Large intestine (tissue), 3 donors: ENCODE results near the gene CD86. TPM values are rescaled to one million over a fixed set of nuclear protein-coding genes. Genes with fewer than 3 reads are reported as not detected.

Experiments used
- DNase-seq, 2 donors: peaks; one replicate each; pipeline versions ENCODE4 v3.0.0 to v3.0.0-alpha.2; 2013
- H3K27ac ChIP-seq: one replicate; pipeline ENCODE4 v1.5.1; 2013; ENCODE audit warnings: low read length
- H3K27me3 ChIP-seq: 2 replicates; pipeline ENCODE4 v1.6.1; 2013; ENCODE audit warnings: low read length; ENCODE audit not compliant: control insufficient read depth, insufficient read depth
- H3K36me3 ChIP-seq: 2 replicates; pipeline ENCODE4 v1.6.1; 2013; ENCODE audit warnings: low read length; ENCODE audit not compliant: control insufficient read depth, insufficient read depth
- H3K4me1 ChIP-seq: one replicate; pipeline ENCODE4 v1.6.1; 2013; ENCODE audit warnings: low read length; ENCODE audit not compliant: control insufficient read depth, insufficient read depth
- H3K4me3 ChIP-seq: one replicate; pipeline ENCODE4 v1.5.1; 2013; ENCODE audit warnings: low read length
- H3K9me3 ChIP-seq: one replicate; pipeline ENCODE4 v1.6.1; 2013; ENCODE audit warnings: mild to moderate bottlenecking, low read depth, low read length, moderate library complexity; ENCODE audit not compliant: control insufficient read depth
- WGBS: methylation state at CpG from one replicate; pipeline ENCODE4 v1.1.5; 2013; ENCODE audit warnings: low lambda C conversion rate; ENCODE audit not compliant: insufficient coverage; 5-methylcytosine and 5-hydroxymethylcytosine counted together
- polyA plus RNA-seq: library from polyadenylated mRNA; unstranded; fragments of 120-200 nt; gene quantifications from one replicate; pipeline ENCODE4 v1.2.1, GENCODE V29; 2013

CD86 gene
- polyA plus RNA-seq, 1 donor, result 3.3 TPM

- Histone ChIP-seq H3K27ac (no peak overlapping the region), H3K9me3 (no peaks in the 10 kb centered on the region), H3K36me3 (no peaks in the 10 kb centered on the region), H3K27me3 (peaks cover 4% of the 10 kb centered on the region), H3K4me3 (no peak overlapping the region), H3K4me1 (peaks cover 6% of the 10 kb centered on the region)
- no CpG with 5 or more reads among the region's 4 CpGs for WGBS
- DNase-seq, result peak; percentile 12 to 35
Observed at GRCh38 chr3:122076491-122077292, 21.5 kb downstream of the CD86 start.

DNA sequence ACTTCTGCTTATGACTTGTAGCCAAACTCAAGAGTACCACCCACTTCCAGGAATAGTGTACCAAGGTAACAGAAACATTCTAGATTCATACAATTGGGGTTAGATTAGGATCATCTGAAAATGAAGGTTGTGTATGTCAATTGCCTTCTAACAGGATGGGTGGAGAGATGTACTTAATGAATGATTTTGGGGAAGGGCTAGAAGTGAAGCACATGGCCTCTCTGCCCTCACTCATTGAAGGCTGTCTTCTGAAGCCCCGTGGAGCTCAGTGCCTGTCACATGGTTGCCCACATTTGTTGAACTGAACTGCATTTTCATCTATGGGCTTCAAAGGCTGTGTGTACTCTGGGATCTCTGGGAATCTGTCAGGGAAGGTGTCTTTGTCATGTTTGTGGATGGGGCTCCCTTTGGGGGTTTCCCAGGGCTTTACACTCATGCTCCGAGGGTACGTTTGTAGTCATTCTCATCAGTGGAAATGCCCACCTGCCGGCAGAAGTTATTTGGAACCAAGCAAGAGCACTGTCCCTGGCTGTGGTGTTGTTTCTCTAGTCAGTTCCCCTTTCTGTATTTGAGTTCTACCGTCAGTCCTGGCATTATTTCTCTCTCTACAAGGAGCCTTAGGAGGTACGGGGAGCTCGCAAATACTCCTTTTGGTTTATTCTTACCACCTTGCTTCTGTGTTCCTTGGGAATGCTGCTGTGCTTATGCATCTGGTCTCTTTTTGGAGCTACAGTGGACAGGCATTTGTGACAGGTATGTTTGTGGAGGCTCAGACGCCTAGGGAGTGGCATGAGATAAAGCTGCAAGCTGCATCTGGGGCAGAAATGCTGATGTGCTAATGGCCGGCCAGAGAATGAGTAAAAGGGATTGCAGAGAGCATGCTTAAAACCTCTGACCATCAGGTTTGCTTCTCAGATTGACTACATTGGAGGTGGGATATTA, 22.4 kb downstream of the CD86 start:
- H3K27me3 ChIP-seq, result peaks cover 4% of the 10 kb centered on the region
- no peak for DNase-seq
- peaks cover 6% of the 10 kb centered on the region for H3K4me1 ChIP-seq
- no peaks in the 10 kb centered on the region for H3K9me3 ChIP-seq
- H3K27ac ChIP-seq, result no peak overlapping the region
- no peaks in the 10 kb centered on the region for H3K36me3 ChIP-seq
- WGBS, result 33% methylated on average over 1 of the region's 9 CpGs
- no peak overlapping the region for H3K4me3 ChIP-seq

- WGBS, result 90% methylated on average over 2 of the region's 8 CpGs
- Histone ChIP-seq H3K4me1 (peaks cover 6% of the 10 kb centered on the region), H3K36me3 (no peaks in the 10 kb centered on the region), H3K27ac (no peak overlapping the region), H3K9me3 (no peaks in the 10 kb centered on the region), H3K4me3 (no peak overlapping the region), H3K27me3 (peaks cover 4% of the 10 kb centered on the region)
- DNase-seq, result no peak
Observed at GRCh38 chr3:122078235-122078935, 23.2 kb downstream of the CD86 start.

DNA sequence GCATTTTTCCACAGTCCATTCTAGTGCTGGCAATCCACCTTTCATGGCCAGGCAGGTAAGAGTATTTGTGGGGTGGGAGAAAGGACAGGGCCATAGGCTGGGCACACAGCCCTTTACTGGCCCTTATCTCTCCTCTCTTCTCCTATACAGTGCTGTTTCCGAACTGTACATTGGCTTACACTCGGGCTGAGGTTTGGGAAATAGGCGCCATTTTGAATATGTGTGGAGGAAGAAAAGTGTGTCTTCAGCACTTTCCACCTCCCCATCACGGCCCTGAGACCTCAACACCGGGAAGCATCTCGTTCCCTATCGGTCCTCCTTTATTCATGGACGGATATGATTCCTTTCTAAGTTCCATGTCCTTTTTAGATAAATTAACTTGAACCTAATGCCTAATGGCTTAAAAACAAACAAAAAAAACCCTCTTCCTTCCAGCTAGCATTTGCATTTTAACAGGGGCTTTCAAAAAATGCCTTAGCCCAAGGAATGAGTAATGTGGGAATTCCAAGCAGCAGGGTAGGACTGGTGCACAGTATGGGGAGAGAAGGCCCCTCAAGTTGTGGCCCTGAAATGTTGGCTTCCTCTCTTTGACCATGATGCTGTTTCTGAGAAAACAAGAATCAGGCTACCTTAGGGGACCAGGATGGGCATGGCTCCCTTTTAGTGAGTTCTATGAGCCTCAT, 24.5 kb downstream of the CD86 start:
- H3K9me3 ChIP-seq, result no peaks in the 10 kb centered on the region
- peaks cover 6% of the 10 kb centered on the region for H3K4me1 ChIP-seq
- H3K36me3 ChIP-seq, result no peaks in the 10 kb centered on the region
- H3K27ac ChIP-seq, result no peak overlapping the region
- 100% methylated on average over 2 of the region's 8 CpGs for WGBS
- no peak overlapping the region for H3K4me3 ChIP-seq
- DNase-seq, result no peak
- peaks cover 4% of the 10 kb centered on the region for H3K27me3 ChIP-seq

- H3K27me3 ChIP-seq, result peaks cover 4% of the 10 kb centered on the region
- no peaks in the 10 kb centered on the region for H3K9me3 ChIP-seq
- no peak overlapping the region for H3K27ac ChIP-seq
- H3K36me3 ChIP-seq, result no peaks in the 10 kb centered on the region
- H3K4me3 ChIP-seq, result no peak overlapping the region
- 100% methylated on average over 4 of the region's 9 CpGs for WGBS
- no peak for DNase-seq
- H3K4me1 ChIP-seq, result peaks cover 6% of the 10 kb centered on the region
Observed at GRCh38 chr3:122080207-122080587, 25.0 kb downstream of the CD86 start.

DNA sequence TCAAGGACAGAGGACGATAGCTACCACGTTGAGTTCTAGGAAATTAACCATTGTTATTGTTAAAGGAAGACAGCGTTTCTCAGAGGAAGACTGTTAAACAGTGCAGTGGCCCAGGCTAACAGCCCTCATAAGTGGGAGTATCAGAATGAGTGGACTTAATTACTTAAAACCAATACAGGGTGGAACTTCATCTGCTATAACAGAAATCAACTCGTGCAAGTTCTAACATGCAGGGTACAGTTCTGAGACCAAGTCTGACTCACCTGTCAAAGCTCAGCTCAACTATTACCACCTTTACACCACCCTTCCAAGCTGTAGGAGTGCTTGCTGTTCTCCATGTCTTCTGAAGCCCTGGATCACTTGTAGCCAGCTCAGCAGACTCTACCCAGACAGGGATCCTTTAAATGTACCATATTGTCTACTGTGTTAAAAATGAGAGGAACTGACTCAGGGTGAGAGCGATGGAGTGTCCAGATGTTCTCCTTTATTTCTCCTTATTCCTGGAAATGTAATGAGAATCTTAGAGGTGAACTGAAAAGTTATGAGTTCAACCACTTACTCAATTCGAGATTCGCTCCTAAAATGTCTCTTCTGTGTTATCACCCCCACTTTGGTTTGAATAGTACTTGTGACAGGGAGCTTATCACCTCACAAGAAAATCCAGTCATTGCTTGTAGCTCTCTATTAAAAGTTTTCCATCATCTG, 26.5 kb downstream of the CD86 start:
- H3K27ac ChIP-seq, result no peak overlapping the region
- peaks cover 4% of the 10 kb centered on the region for H3K27me3 ChIP-seq
- peaks cover 6% of the 10 kb centered on the region for H3K4me1 ChIP-seq
- H3K36me3 ChIP-seq, result no peaks in the 10 kb centered on the region
- no peaks in the 10 kb centered on the region for H3K9me3 ChIP-seq
- WGBS, result 31% methylated on average over 3 of the region's 7 CpGs
- H3K4me3 ChIP-seq, result no peak overlapping the region
- DNase-seq, result no peak

- H3K36me3 ChIP-seq, result no peaks in the 10 kb centered on the region
- H3K9me3 ChIP-seq, result no peaks in the 10 kb centered on the region
- no peak overlapping the region for H3K27ac ChIP-seq
- H3K4me1 ChIP-seq, result peaks cover 3% of the 10 kb centered on the region
- H3K27me3 ChIP-seq, result peaks cover 4% of the 10 kb centered on the region
- no peak for DNase-seq
- no CpG with 5 or more reads among the region's 3 CpGs for WGBS
- no peak overlapping the region for H3K4me3 ChIP-seq
Observed at GRCh38 chr3:122082357-122082756, 27.2 kb downstream of the CD86 start.

GRCh38 chr3:122084799-122085198, 29.6 kb downstream of the CD86 start:
- WGBS, result 86% methylated on average over 1 of the region's 2 CpGs
- Histone ChIP-seq H3K4me1 (no peaks in the 10 kb centered on the region), H3K36me3 (no peaks in the 10 kb centered on the region), H3K9me3 (no peaks in the 10 kb centered on the region), H3K27me3 (peaks cover 4% of the 10 kb centered on the region), H3K27ac (no peak overlapping the region), H3K4me3 (no peak overlapping the region)
- no peak for DNase-seq

DNA sequence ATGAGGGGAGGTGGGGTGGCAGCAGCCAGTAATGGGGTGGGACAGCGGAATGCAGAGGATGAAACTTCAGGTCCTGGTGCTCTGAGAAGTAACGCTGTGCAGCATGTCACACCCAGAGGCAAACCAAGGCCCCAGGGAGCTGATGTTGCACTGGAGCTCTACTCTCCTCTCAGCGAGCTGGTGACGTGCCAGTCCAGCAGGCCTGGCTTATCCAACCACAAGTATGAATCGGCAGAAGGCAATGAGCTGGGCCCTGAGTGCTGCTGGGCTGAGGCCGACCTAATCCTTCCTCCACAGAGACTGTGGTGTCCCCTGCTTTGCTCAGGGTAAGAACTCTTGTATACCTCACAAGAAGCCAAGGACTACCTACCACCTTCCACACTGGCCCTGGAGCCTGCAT, 30.5 kb downstream of the CD86 start:
- Histone ChIP-seq H3K27ac (no peak overlapping the region), H3K27me3 (peaks cover 1% of the 10 kb centered on the region), H3K36me3 (no peaks in the 10 kb centered on the region), H3K4me1 (no peaks in the 10 kb centered on the region), H3K4me3 (no peak overlapping the region), H3K9me3 (no peaks in the 10 kb centered on the region)
- no CpG with 5 or more reads among the region's 6 CpGs for WGBS
- no peak for DNase-seq
